Esophagus (tissue), 2 donors: Measurements from ENCODE around the gene UFM1. TPM values are rescaled to one million over a fixed set of nuclear protein-coding genes. Genes with fewer than 3 reads are reported as not detected.

ENCODE experiments used
- H3K27ac ChIP-seq, 2 donors: one replicate each; pipeline ENCODE4 v1.5.1; 2013; ENCODE audit warnings: low read depth in 2 of 2, mild to moderate bottlenecking in 2 of 2, inconsistent platforms in 1 of 2, low read length in 1 of 2, moderate library complexity in 1 of 2
- H3K27me3 ChIP-seq, 2 donors: one replicate each; pipeline ENCODE4 v1.6.1; 2013; ENCODE audit warnings: low read length in 2 of 2, control low read depth in 1 of 2, mild to moderate bottlenecking in 1 of 2; ENCODE audit not compliant: insufficient read depth in 2 of 2, control insufficient read depth in 1 of 2
- H3K36me3 ChIP-seq, 2 donors: one replicate each; pipeline ENCODE4 v1.6.1; 2013; ENCODE audit warnings: low read length in 1 of 2; ENCODE audit not compliant: control insufficient read depth in 2 of 2, insufficient read depth in 2 of 2
- H3K4me1 ChIP-seq, 2 donors: one replicate each; pipeline ENCODE4 v1.6.1; 2013; ENCODE audit warnings: low read length in 1 of 2; ENCODE audit not compliant: control insufficient read depth in 2 of 2, insufficient read depth in 2 of 2
- H3K4me3 ChIP-seq, 2 donors: one replicate each; pipeline ENCODE4 v1.5.1; 2013; ENCODE audit warnings: low read length in 2 of 2, mild to moderate bottlenecking in 2 of 2, low read depth in 1 of 2, moderate library complexity in 1 of 2
- H3K9me3 ChIP-seq, 2 donors: one replicate each; pipeline ENCODE4 v1.6.1; 2013; ENCODE audit warnings: mild to moderate bottlenecking in 2 of 2, low read depth in 1 of 2, low read length in 1 of 2, moderate library complexity in 1 of 2; ENCODE audit not compliant: control insufficient read depth in 2 of 2, insufficient read depth in 1 of 2
- WGBS, 2 donors: extraction: QIAGEN DNeasy Blood & Tissue Kit; methylation state at CpG; one replicate each; pipeline ENCODE4 v1.1.7; 2013; 5-methylcytosine and 5-hydroxymethylcytosine counted together
- polyA plus RNA-seq, 2 donors: library from polyadenylated mRNA; stranded (reverse); fragments of 200-250 nt; gene quantifications; one replicate each; pipeline ENCODE4 v1.2.3, GENCODE V29; 2013
- donor health status: healthy with polysubstance abuse.
- donor health status: Bipolar disorder and iron deficiency.

The UFM1 gene
- polyA plus RNA-seq, 2 donors: 19.8 to 24.2 TPM

GRCh38 chr13:38334845-38335244 lies 14.8 kb upstream of the UFM1 start:
- Histone ChIP-seq H3K27ac (no peak overlapping the region), H3K27me3 (no peaks in the 10 kb centered on the region), H3K4me1 (no peaks in the 10 kb centered on the region), H3K36me3 (no peaks in the 10 kb centered on the region), H3K9me3 (no peaks in the 10 kb centered on the region), H3K4me3 (no peak overlapping the region)
- 88 to 96% methylated on average over 2 of the region's 2 CpGs for WGBS, 2 donors

- Histone ChIP-seq H3K9me3 (no peaks in the 10 kb centered on the region), H3K36me3 (no peaks in the 10 kb centered on the region), H3K27ac (no peak overlapping the region), H3K4me3 (no peak overlapping the region), H3K27me3 (no peaks in the 10 kb centered on the region), H3K4me1 (no peaks in the 10 kb centered on the region)
- WGBS, 2 donors: 93 to 94% methylated on average over 2 of the region's 2 CpGs
Observed at GRCh38 chr13:38338089-38338488, 11.6 kb upstream of the UFM1 start.

GRCh38 chr13:38340624-38341023 lies 9.0 kb upstream of the UFM1 start:
- Histone ChIP-seq H3K27ac (no peak overlapping the region), H3K4me1 (no peaks in the 10 kb centered on the region), H3K4me3 (no peak overlapping the region), H3K9me3 (no peaks in the 10 kb centered on the region), H3K27me3 (no peaks in the 10 kb centered on the region), H3K36me3 (no peaks in the 10 kb centered on the region)
- WGBS, 2 donors: 99 to 100% methylated on average over 1 of the region's 1 CpG

GRCh38 chr13:38341149-38341692 lies 8.4 kb upstream of the UFM1 start:
- no peaks in the 10 kb centered on the region for H3K4me1 ChIP-seq
- H3K27ac ChIP-seq: no peak overlapping the region
- WGBS, 2 donors: 84 to 87% methylated on average over 3 of the region's 3 CpGs
- no peaks in the 10 kb centered on the region for H3K9me3 ChIP-seq
- H3K4me3 ChIP-seq: no peak overlapping the region
- no peaks in the 10 kb centered on the region for H3K36me3 ChIP-seq
- no peaks in the 10 kb centered on the region for H3K27me3 ChIP-seq

GRCh38 chr13:38346764-38347163 lies 2.9 kb upstream of the UFM1 start:
- H3K9me3 ChIP-seq: no peaks in the 10 kb centered on the region
- no peak overlapping the region for H3K4me3 ChIP-seq
- 50 to 65% methylated on average over 2 of the region's 2 CpGs for WGBS, 2 donors
- H3K36me3 ChIP-seq: no peaks in the 10 kb centered on the region
- no peaks in the 10 kb centered on the region for H3K4me1 ChIP-seq
- H3K27me3 ChIP-seq: no peaks in the 10 kb centered on the region
- no peak overlapping the region for H3K27ac ChIP-seq

GRCh38 chr13:38348861-38349389 lies 726 bp upstream of the UFM1 start:
- H3K27me3 ChIP-seq: no peaks in the 10 kb centered on the region
- H3K36me3 ChIP-seq: no peaks in the 10 kb centered on the region
- peak overlapping the region; percentile 33 to 79 for H3K27ac ChIP-seq
- 1 to 2% methylated on average over 15 of the region's 15 CpGs for WGBS, 2 donors
- no peaks in the 10 kb centered on the region for H3K9me3 ChIP-seq
- peak overlapping the region; percentile 47 to 88 for H3K4me3 ChIP-seq
- no peaks in the 10 kb centered on the region for H3K4me1 ChIP-seq

- WGBS, 2 donors: 0% methylated on average over 19 of the region's 19 CpGs
Observed at GRCh38 chr13:38350114-38350617, 515 bp downstream of the UFM1 start.

GRCh38 chr13:38355595-38356119 lies 6.0 kb downstream of the UFM1 start:
- Histone ChIP-seq H3K4me3 (no peak overlapping the region), H3K36me3 (no peaks in the 10 kb centered on the region), H3K27ac (no peak overlapping the region), H3K4me1 (no peaks in the 10 kb centered on the region), H3K27me3 (no peaks in the 10 kb centered on the region), H3K9me3 (no peaks in the 10 kb centered on the region)
- 53 to 65% methylated on average over 3 of the region's 3 CpGs for whole genome bisulfite sequencing, 2 donors

More at GRCh38 chr13:38350114-38350617, 515 bp downstream of the UFM1 start:
- no peaks in the 10 kb centered on the region for H3K27me3 ChIP-seq
- H3K4me3 ChIP-seq: peak overlapping the region; percentile 66 to 88
- no peaks in the 10 kb centered on the region for H3K9me3 ChIP-seq
- H3K27ac ChIP-seq: peak overlapping the region; percentile 79 to 94
- no peaks in the 10 kb centered on the region for H3K4me1 ChIP-seq
- H3K36me3 ChIP-seq: no peaks in the 10 kb centered on the region

- H3K36me3 ChIP-seq: peaks cover 0 to 2% of the 10 kb centered on the region in 2 donors
- no peaks in the 10 kb centered on the region for H3K27me3 ChIP-seq
- H3K4me1 ChIP-seq: no peaks in the 10 kb centered on the region
- no peaks in the 10 kb centered on the region for H3K9me3 ChIP-seq
- WGBS, 2 donors: 74 to 76% methylated on average over 4 of the region's 4 CpGs
- H3K4me3 ChIP-seq: no peak overlapping the region
- no peak overlapping the region for H3K27ac ChIP-seq
Observed at GRCh38 chr13:38358684-38359083, 9.0 kb downstream of the UFM1 start.
